ENCODE data around the gene SLC19A3. TPM values are rescaled to one million over a fixed set of nuclear protein-coding genes. Genes with fewer than 3 reads are reported as not detected.
"Not testable (repeated sequence)": the region's sequence is repeated elsewhere in the genome, so short reads cannot be mapped to it uniquely, and the experiment has no call there.

The SLC19A3 gene
- total and polyA plus RNA-seq, 2 donors = 0.57 to 0.78 TPM

DNA sequence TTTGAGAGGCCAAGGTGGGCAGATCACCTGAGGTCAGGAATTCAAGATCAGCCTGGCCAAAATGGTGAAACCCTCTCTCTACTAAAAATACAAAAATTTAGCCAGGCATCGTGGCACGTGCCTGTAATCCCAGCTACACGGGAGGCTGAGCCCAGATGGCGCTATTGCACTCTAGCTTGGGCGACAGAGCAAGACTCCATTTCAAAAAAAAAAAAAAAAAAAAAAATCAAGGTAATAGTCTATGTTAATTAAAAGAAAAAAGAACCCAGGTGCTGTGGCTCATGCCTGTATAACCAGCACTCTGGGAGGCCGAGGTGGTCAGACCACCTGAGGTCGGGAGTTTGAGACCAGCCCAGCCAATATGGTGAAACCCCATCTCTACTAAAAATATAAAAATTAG, 22.9 kb upstream of the SLC19A3 start:
- not testable (repeated sequence) for H3K4me3 ChIP-seq (ENCODE audit: low read length in 2 of 2); H3K36me3 ChIP-seq (ENCODE audit: control insufficient read depth in 2 of 2, insufficient read depth in 2 of 2, low read length in 1 of 2); H3K27ac ChIP-seq (ENCODE audit: low read depth in 1 of 2, low read length in 1 of 2); H3K9me3 ChIP-seq (ENCODE audit: control insufficient read depth in 2 of 2, insufficient read depth in 1 of 2, low read length in 1 of 2); H3K4me1 ChIP-seq (ENCODE audit: control insufficient read depth in 2 of 2, insufficient read depth in 2 of 2, low read length in 2 of 2); DNase-seq (ENCODE audit: low read depth in 6 of 9, low spot score in 9 of 9); H3K27me3 ChIP-seq (ENCODE audit: control insufficient read depth in 2 of 2, insufficient read depth in 1 of 2, low read length in 1 of 2)
- WGBS = 86% methylated on average over 7 of the region's 7 CpGs

DNA sequence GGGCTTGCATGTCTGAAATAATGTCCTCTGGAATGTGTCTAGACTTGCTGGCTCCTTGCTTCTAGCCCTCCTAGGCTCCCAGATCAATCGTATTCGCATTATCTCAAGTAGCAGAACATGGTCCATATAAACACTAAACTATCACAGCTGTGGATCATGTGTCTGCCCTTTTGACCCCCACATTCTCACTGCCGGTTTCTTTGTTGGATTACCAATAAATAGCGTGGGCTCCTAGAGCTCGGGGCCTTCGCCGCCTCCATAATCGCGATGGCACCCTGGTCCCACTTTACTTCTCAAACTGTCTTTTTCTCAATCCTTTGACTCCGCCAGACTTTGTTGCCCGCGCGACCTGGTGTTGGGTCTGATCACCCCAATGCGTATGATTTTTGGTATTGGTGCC, 21.5 kb upstream of the SLC19A3 start:
- no peak for DNase-seq (ENCODE audit: low read depth in 6 of 9, low spot score in 9 of 9)
- H3K9me3 ChIP-seq (ENCODE audit: control insufficient read depth in 2 of 2, insufficient read depth in 1 of 2, low read length in 1 of 2) = no peaks in the 10 kb centered on the region
- WGBS = 90% methylated on average over 14 of the region's 14 CpGs

DNA sequence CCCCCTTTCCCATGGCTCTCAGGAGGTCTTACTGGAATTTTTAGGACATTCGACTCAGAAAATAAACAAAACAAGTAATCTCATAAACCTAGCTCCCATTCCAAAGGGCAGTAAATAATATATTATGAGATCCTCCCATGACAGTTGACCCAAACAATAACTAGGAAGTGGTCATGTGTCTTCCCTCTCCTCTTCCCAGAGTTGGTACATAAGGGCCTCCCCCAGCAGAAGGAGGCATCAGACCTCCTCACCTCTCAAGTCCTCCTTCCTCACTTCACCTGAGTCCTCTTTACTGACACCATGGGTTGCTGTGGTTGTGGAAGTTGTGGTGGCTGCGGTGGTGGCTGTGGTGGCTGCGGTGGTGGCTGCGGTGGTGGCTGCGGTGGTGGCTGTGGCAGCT, 10.2 kb upstream of the SLC19A3 start, which contains the start of gene SCYGR7:
TSS of gene SCYGR7 (plus strand) at position 301 of the 400 bp plus-strand sequence. CDS start at position 301, 0 bp downstream.
- no peak for DNase-seq (ENCODE audit: low read depth in 6 of 9, low spot score in 9 of 9)
- 97% methylated on average over 5 of the region's 5 CpGs for whole genome bisulfite sequencing

More for the DNA sequence above, 21.5 kb upstream of the SLC19A3 start:
- H3K4me3 ChIP-seq (ENCODE audit: low read length in 2 of 2) = no peak overlapping the region
- no peaks in the 10 kb centered on the region for H3K27me3 ChIP-seq (ENCODE audit: control insufficient read depth in 2 of 2, insufficient read depth in 1 of 2, low read length in 1 of 2)
- no peak overlapping the region for H3K27ac ChIP-seq (ENCODE audit: low read depth in 1 of 2, low read length in 1 of 2)
- no peaks in the 10 kb centered on the region for H3K36me3 ChIP-seq (ENCODE audit: control insufficient read depth in 2 of 2, insufficient read depth in 2 of 2, low read length in 1 of 2)
- H3K4me1 ChIP-seq (ENCODE audit: control insufficient read depth in 2 of 2, insufficient read depth in 2 of 2, low read length in 2 of 2) = no peaks in the 10 kb centered on the region

DNA sequence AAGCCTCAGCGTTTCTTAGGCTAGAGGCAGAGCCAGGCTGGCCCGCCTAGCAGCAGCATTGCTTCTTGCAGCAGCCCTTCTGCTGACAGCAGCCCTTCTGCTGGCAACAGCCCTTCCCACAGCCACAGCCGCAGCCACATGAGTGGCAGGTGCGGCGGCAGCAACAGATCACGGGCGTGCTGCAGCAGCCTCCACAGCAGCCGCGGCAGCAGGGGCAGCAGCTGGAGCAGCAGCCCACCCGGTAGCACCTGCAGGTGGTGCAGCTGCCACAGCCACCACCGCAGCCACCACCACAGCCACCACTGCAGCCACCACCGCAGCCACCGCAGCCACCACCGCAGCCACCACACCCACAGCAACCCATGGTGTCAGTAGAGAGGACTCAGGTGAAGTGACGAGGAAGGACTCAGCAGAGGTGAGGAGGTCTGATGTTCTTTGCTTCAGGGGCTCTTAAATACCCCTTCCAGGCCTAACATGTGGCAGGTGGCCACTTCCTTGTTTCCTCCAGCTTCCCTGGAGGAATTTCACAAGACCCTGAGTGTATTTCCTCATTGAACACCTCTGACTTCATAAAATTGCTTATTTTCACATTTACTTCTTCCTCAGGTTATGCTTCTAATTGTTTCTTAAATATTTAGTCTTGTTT, 6.7 kb upstream of the SLC19A3 start, which contains the start of gene SCYGR6:
TSS of gene SCYGR6 (minus strand) at position 364 of the 646 bp plus-strand sequence. CDS start at position 364, 0 bp downstream.
- 93% methylated on average over 15 of the region's 15 CpGs for WGBS
- no peak for DNase-seq (ENCODE audit: low read depth in 6 of 9, low spot score in 9 of 9)
- H3K27ac ChIP-seq (ENCODE audit: low read depth in 1 of 2, low read length in 1 of 2) = no peak within 1 kb of the TSS
- no peaks in the 10 kb centered on the region for H3K27me3 ChIP-seq (ENCODE audit: control insufficient read depth in 2 of 2, insufficient read depth in 1 of 2, low read length in 1 of 2)
- no peaks in the 10 kb centered on the region for H3K4me1 ChIP-seq (ENCODE audit: control insufficient read depth in 2 of 2, insufficient read depth in 2 of 2, low read length in 2 of 2)
- no peaks in the 10 kb centered on the region for H3K36me3 ChIP-seq (ENCODE audit: control insufficient read depth in 2 of 2, insufficient read depth in 2 of 2, low read length in 1 of 2)
- no peak within 1 kb of the TSS for H3K4me3 ChIP-seq (ENCODE audit: low read length in 2 of 2)
- H3K9me3 ChIP-seq (ENCODE audit: control insufficient read depth in 2 of 2, insufficient read depth in 1 of 2, low read length in 1 of 2) = no peaks in the 10 kb centered on the region

More for the DNA sequence above, 10.2 kb upstream of the SLC19A3 start, which contains the start of gene SCYGR7:
- H3K27ac ChIP-seq (ENCODE audit: low read depth in 1 of 2, low read length in 1 of 2) = no peak within 1 kb of the TSS
- no peaks in the 10 kb centered on the region for H3K4me1 ChIP-seq (ENCODE audit: control insufficient read depth in 2 of 2, insufficient read depth in 2 of 2, low read length in 2 of 2)
- H3K9me3 ChIP-seq (ENCODE audit: control insufficient read depth in 2 of 2, insufficient read depth in 1 of 2, low read length in 1 of 2) = no peaks in the 10 kb centered on the region
- no peak within 1 kb of the TSS for H3K4me3 ChIP-seq (ENCODE audit: low read length in 2 of 2)
- no peaks in the 10 kb centered on the region for H3K27me3 ChIP-seq (ENCODE audit: control insufficient read depth in 2 of 2, insufficient read depth in 1 of 2, low read length in 1 of 2)
- H3K36me3 ChIP-seq (ENCODE audit: control insufficient read depth in 2 of 2, insufficient read depth in 2 of 2, low read length in 1 of 2) = no peaks in the 10 kb centered on the region

DNA sequence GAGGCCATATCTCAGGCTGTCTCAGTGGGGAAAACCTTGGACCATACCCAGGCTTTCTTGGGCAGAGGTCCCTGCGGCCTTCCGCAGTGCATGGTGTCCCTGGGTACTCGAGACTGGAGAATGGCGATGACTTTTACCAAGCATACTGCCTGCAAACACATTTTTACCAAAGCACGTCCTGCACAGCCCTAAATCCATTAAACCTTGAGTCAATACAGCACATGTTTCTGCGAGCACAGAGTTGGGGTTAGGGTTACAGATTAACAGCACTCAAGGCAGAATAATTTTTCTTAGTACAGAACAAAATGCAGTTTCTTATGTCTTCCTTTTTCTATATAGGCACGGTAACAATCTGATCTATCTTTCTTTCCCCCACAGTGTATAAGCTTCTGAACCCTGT, 5.0 kb upstream of the SLC19A3 start:
- not testable (repeated sequence) for H3K9me3 ChIP-seq (ENCODE audit: control insufficient read depth in 2 of 2, insufficient read depth in 1 of 2, low read length in 1 of 2); H3K27me3 ChIP-seq (ENCODE audit: control insufficient read depth in 2 of 2, insufficient read depth in 1 of 2, low read length in 1 of 2); H3K4me1 ChIP-seq (ENCODE audit: control insufficient read depth in 2 of 2, insufficient read depth in 2 of 2, low read length in 2 of 2); H3K36me3 ChIP-seq (ENCODE audit: control insufficient read depth in 2 of 2, insufficient read depth in 2 of 2, low read length in 1 of 2); H3K4me3 ChIP-seq (ENCODE audit: low read length in 2 of 2); H3K27ac ChIP-seq (ENCODE audit: low read depth in 1 of 2, low read length in 1 of 2); DNase-seq (ENCODE audit: low read depth in 6 of 9, low spot score in 9 of 9)
- WGBS = 97% methylated on average over 7 of the region's 7 CpGs

DNA sequence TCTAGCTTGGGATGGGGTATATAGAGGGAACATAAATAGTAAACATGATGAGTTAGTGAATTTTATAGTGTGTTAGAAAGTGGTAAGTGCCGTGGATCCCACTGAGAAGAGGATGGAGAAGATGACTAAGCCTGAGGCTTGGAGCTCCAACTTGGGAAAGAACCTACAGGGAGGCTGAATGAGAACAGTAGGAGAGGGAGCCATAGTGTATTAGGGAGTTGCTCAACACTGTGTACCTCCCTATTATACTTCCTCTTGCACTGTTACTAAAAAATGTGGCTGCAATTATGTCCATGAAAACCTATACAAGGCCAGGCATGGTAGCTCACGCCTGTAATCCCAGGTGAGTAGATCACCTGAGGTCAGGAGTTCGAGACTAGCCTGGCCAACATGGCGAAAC, 2.9 kb upstream of the SLC19A3 start:
- H3K4me3 ChIP-seq (ENCODE audit: low read length in 2 of 2) = no peak overlapping the region

DNA sequence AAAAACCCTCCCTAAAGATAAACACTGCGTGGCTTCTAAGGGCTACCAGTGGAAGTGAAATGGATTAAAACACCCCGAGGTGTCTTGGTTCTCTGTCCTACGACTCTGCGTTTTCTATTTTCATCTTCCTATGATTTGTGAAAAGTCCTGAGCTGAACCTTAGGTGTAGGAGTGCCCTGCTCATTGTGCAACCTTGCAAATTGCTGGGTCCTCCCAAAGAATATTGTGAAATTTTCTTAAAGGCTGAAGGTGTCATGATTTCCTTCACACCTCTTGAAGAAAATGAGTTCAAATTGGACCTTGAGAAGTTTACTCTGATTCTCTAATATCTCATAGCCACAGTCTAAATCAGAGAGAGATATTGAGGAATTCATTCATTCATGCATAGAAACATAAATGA, 1.8 kb upstream of the SLC19A3 start:
- no peaks in the 10 kb centered on the region for H3K4me1 ChIP-seq (ENCODE audit: control insufficient read depth in 2 of 2, insufficient read depth in 2 of 2, low read length in 2 of 2)
- no peak for DNase-seq (ENCODE audit: low read depth in 6 of 9, low spot score in 9 of 9)
- WGBS = 97% methylated on average over 4 of the region's 4 CpGs
- no peaks in the 10 kb centered on the region for H3K9me3 ChIP-seq (ENCODE audit: control insufficient read depth in 2 of 2, insufficient read depth in 1 of 2, low read length in 1 of 2)
- H3K36me3 ChIP-seq (ENCODE audit: control insufficient read depth in 2 of 2, insufficient read depth in 2 of 2, low read length in 1 of 2) = no peaks in the 10 kb centered on the region
- H3K4me3 ChIP-seq (ENCODE audit: low read length in 2 of 2) = no peak overlapping the region
- H3K27me3 ChIP-seq (ENCODE audit: control insufficient read depth in 2 of 2, insufficient read depth in 1 of 2, low read length in 1 of 2) = peaks cover 0 to 17% of the 10 kb centered on the region in 2 donors
- no peak overlapping the region for H3K27ac ChIP-seq (ENCODE audit: low read depth in 1 of 2, low read length in 1 of 2)

More for the DNA sequence above, 2.9 kb upstream of the SLC19A3 start:
- no peak for DNase-seq (ENCODE audit: low read depth in 6 of 9, low spot score in 9 of 9)
- WGBS = 94% methylated on average over 4 of the region's 4 CpGs
- H3K27me3 ChIP-seq (ENCODE audit: control insufficient read depth in 2 of 2, insufficient read depth in 1 of 2, low read length in 1 of 2) = peaks cover 0 to 17% of the 10 kb centered on the region in 2 donors
- H3K4me1 ChIP-seq (ENCODE audit: control insufficient read depth in 2 of 2, insufficient read depth in 2 of 2, low read length in 2 of 2) = no peaks in the 10 kb centered on the region
- no peaks in the 10 kb centered on the region for H3K9me3 ChIP-seq (ENCODE audit: control insufficient read depth in 2 of 2, insufficient read depth in 1 of 2, low read length in 1 of 2)
- H3K27ac ChIP-seq (ENCODE audit: low read depth in 1 of 2, low read length in 1 of 2) = no peak overlapping the region
- no peaks in the 10 kb centered on the region for H3K36me3 ChIP-seq (ENCODE audit: control insufficient read depth in 2 of 2, insufficient read depth in 2 of 2, low read length in 1 of 2)

DNA sequence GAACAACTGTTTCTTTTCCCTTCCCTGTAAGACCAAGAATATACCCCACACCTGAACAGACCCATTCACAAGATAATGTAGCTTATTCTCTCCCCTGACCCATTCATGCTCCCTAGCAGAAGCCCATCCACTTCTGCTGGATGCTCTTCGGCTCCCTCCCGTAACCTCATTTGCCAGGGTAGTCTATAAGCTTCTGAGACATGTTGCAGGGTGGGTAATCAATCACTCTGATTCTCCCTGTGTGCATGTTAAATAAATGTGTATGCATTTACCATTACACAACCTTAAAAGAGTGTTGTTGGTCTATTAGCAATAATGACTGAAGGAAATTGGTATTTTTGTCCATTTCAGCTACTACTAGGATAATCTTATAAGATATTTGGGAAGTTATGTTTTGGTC, 1.3 kb downstream of the SLC19A3 start:
- no peak overlapping the region for H3K27ac ChIP-seq (ENCODE audit: low read depth in 1 of 2, low read length in 1 of 2)
- 98% methylated on average over 2 of the region's 2 CpGs for WGBS
- no peaks in the 10 kb centered on the region for H3K9me3 ChIP-seq (ENCODE audit: control insufficient read depth in 2 of 2, insufficient read depth in 1 of 2, low read length in 1 of 2)
- no peak overlapping the region for H3K4me3 ChIP-seq (ENCODE audit: low read length in 2 of 2)
- H3K27me3 ChIP-seq (ENCODE audit: control insufficient read depth in 2 of 2, insufficient read depth in 1 of 2, low read length in 1 of 2) = peaks cover 0 to 17% of the 10 kb centered on the region in 2 donors
- no peaks in the 10 kb centered on the region for H3K36me3 ChIP-seq (ENCODE audit: control insufficient read depth in 2 of 2, insufficient read depth in 2 of 2, low read length in 1 of 2)
- DNase-seq (ENCODE audit: low read depth in 6 of 9, low spot score in 9 of 9) = no peak
- no peaks in the 10 kb centered on the region for H3K4me1 ChIP-seq (ENCODE audit: control insufficient read depth in 2 of 2, insufficient read depth in 2 of 2, low read length in 2 of 2)

DNA sequence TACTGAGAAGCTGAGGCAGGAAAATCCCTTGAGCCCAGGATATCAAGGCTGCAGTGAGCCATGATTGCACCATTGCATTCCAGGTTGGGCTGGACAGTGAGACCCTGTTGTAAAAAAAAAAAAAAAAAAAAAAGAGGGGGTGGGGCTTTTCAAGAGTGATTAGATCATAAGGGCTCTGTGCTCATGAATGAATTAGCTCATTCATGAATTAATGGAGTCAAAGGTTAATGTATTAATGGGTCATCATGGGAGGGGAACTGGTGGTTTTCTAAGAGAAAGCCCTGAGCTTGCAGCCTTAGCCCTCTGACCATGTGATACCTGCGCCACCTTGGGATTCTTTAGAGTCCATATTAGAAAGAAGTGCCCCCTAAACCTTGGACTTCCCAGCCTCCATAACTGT, 4.5 kb downstream of the SLC19A3 start:
- Histone ChIP-seq H3K4me1 (ENCODE audit: control insufficient read depth in 2 of 2, insufficient read depth in 2 of 2, low read length in 2 of 2) (no peaks in the 10 kb centered on the region), H3K27me3 (ENCODE audit: control insufficient read depth in 2 of 2, insufficient read depth in 1 of 2, low read length in 1 of 2) (peaks cover 0 to 17% of the 10 kb centered on the region in 2 donors), H3K4me3 (ENCODE audit: low read length in 2 of 2) (no peak overlapping the region), H3K27ac (ENCODE audit: low read depth in 1 of 2, low read length in 1 of 2) (no peak overlapping the region), H3K9me3 (ENCODE audit: control insufficient read depth in 2 of 2, insufficient read depth in 1 of 2, low read length in 1 of 2) (no peaks in the 10 kb centered on the region), H3K36me3 (ENCODE audit: control insufficient read depth in 2 of 2, insufficient read depth in 2 of 2, low read length in 1 of 2) (no peaks in the 10 kb centered on the region)
- DNase-seq (ENCODE audit: low read depth in 6 of 9, low spot score in 9 of 9) = no peak
- 98% methylated on average over 1 of the region's 1 CpG for WGBS

All from thymus (tissue), 11 donors.